Vagina (tissue), 2 donors: ENCODE data around the gene KCNK1.
"Not testable (repeated sequence)": the region's sequence is repeated elsewhere in the genome, so short reads cannot be mapped to it uniquely, and the experiment has no call there.

Experiments
- POLR2A ChIP-seq, 2 donors: fragments of 450-650 bp; IDR thresholded peaks; one replicate each; pipeline ENCODE4 v1.6.1; 2017; ENCODE audit warnings: antibody characterized with exemption in 2 of 2, mild to moderate bottlenecking in 2 of 2, moderate library complexity in 2 of 2
- POLR2AphosphoS5 ChIP-seq, 2 donors: sonication (generic); formaldehyde crosslinking; IDR thresholded peaks; one replicate each; pipeline ENCODE4 v1.9.0; 2017; ENCODE audit warnings: antibody characterized with exemption in 2 of 2, mild to moderate bottlenecking in 2 of 2, low read depth in 1 of 2; ENCODE audit not compliant: insufficient read depth in 1 of 2
- TF ChIP-seq, protein P1 (sequence below), 3 experiments: fragments of 450-650 bp in 2 of 3; fragments of 200-600 bp in 1 of 3; sonication (generic) in 1 of 3; IDR thresholded peaks; one replicate each; pipeline ENCODE4 v1.5.1; 2017 to 2019; ENCODE audit warnings: antibody characterized with exemption in 3 of 3, mild to moderate bottlenecking in 2 of 3, moderate library complexity in 2 of 3

DNA sequence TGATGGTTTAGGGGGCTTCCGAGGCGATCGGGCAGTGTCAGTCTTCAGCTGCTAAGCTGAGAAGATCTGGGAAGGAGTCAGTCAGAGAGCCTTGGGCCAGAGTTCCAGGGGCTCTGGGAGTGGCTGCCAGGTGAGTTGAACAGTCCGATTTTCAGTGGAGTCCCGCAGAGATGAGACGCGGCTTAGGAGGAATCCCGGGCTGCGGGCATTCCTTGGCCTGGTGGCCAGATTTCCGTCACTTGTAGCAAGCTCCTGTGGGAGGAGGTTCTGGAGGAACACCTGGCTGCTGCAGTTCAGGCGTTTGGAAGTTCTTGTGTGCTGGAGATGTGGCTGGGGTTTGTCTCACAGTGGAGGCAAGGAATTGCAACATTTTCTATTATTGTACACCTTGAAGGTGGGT, 72.7 kb downstream of the KCNK1 start:
- not testable (repeated sequence) for TF ChIP-seq POLR2A (IDR thresholded peaks at IDR 0.05); POLR2AphosphoS5 (IDR thresholded peaks at IDR 0.05; ENCODE audit: insufficient read depth in 1 of 2, low read depth in 1 of 2)
- TF ChIP-seq, protein P1, sequence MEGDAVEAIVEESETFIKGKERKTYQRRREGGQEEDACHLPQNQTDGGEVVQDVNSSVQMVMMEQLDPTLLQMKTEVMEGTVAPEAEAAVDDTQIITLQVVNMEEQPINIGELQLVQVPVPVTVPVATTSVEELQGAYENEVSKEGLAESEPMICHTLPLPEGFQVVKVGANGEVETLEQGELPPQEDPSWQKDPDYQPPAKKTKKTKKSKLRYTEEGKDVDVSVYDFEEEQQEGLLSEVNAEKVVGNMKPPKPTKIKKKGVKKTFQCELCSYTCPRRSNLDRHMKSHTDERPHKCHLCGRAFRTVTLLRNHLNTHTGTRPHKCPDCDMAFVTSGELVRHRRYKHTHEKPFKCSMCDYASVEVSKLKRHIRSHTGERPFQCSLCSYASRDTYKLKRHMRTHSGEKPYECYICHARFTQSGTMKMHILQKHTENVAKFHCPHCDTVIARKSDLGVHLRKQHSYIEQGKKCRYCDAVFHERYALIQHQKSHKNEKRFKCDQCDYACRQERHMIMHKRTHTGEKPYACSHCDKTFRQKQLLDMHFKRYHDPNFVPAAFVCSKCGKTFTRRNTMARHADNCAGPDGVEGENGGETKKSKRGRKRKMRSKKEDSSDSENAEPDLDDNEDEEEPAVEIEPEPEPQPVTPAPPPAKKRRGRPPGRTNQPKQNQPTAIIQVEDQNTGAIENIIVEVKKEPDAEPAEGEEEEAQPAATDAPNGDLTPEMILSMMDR (IDR thresholded peaks at IDR 0.05) = not testable (repeated sequence)
